ENCODE measurements around the gene APOBEC3G.

Gene APOBEC3G

GRCh38 chr22:39101226-39101625 lies 24.2 kb downstream of the APOBEC3G start:
- in situ Hi-C loops (cut with MboI; ENCODE audit: low pct_unique_long_range_greater_than_20kb, low sequenced_read_pairs, unreplicated experiment), result no loop called here
- DNase-seq (ENCODE audit: low spot score), result peak; percentile 13
- no peak for TF ChIP-seq CTCF (IDR thresholded peaks at IDR 0.05; ENCODE audit: extremely low read depth, insufficient read depth, missing control alignments)

- DNase-seq (ENCODE audit: low spot score), result no peak
- in situ Hi-C loops (cut with MboI; ENCODE audit: low pct_unique_long_range_greater_than_20kb, low sequenced_read_pairs, unreplicated experiment), result no loop called here
- no peak for TF ChIP-seq CTCF (IDR thresholded peaks at IDR 0.05; ENCODE audit: extremely low read depth, insufficient read depth, missing control alignments)
These were observed 26.4 kb downstream of the APOBEC3G start for GRCh38 chr22:39103431-39103830.

- no peak for DNase-seq (ENCODE audit: low spot score)
- in situ Hi-C loops (cut with MboI; ENCODE audit: low pct_unique_long_range_greater_than_20kb, low sequenced_read_pairs, unreplicated experiment), result no loop called here
These were observed 29.3 kb downstream of the APOBEC3G start for GRCh38 chr22:39106326-39106725.

GRCh38 chr22:39108487-39108886 lies 31.4 kb downstream of the APOBEC3G start:
- in situ Hi-C loops (cut with MboI; ENCODE audit: low pct_unique_long_range_greater_than_20kb, low sequenced_read_pairs, unreplicated experiment), result no loop called here
- TF ChIP-seq CTCF (IDR thresholded peaks at IDR 0.05; ENCODE audit: extremely low read depth, insufficient read depth, missing control alignments), result no peak

More at GRCh38 chr22:39106326-39106725, 29.3 kb downstream of the APOBEC3G start:
- TF ChIP-seq CTCF (IDR thresholded peaks at IDR 0.05; ENCODE audit: extremely low read depth, insufficient read depth, missing control alignments), result no peak

GRCh38 chr22:39109361-39109760 lies 32.3 kb downstream of the APOBEC3G start:
- no peak for DNase-seq (ENCODE audit: low spot score)
- in situ Hi-C loops (cut with MboI; ENCODE audit: low pct_unique_long_range_greater_than_20kb, low sequenced_read_pairs, unreplicated experiment), result no loop called here
- no peak for TF ChIP-seq CTCF (IDR thresholded peaks at IDR 0.05; ENCODE audit: extremely low read depth, insufficient read depth, missing control alignments)

More at GRCh38 chr22:39108487-39108886, 31.4 kb downstream of the APOBEC3G start:
- no peak for DNase-seq (ENCODE audit: low spot score)

GRCh38 chr22:39110631-39111561 lies 33.8 kb downstream of the APOBEC3G start:
- TF ChIP-seq CTCF (IDR thresholded peaks at IDR 0.05; ENCODE audit: extremely low read depth, insufficient read depth, missing control alignments), result no peak
- in situ Hi-C loops (cut with MboI; ENCODE audit: low pct_unique_long_range_greater_than_20kb, low sequenced_read_pairs, unreplicated experiment), result no loop called here
- DNase-seq (ENCODE audit: low spot score), result no peak
